Stimulated activated effector memory CD8-positive, alpha-beta T cell treated with anti-CD3 and anti-CD28 coated beads, Interleukin-12 subunit alpha, Interleukin-12 subunit beta, amount 100 ng/mL, for 72 hours (primary cell): ENCODE results near the gene POU2F2.

ENCODE experiments used
- ATAC-seq: fragments of 150-1000 bp; cut with Tn5 transposase; 2 replicates; pipeline ENCODE4 v1.10.0; 2021
- DNase-seq, 2 donors: peaks; one replicate each; pipeline ENCODE4 v3.0.0; 2021 to 2022; ENCODE audit warnings: low spot score in 2 of 2
- H3K27ac Mint-ChIP-seq: one replicate; pipeline ENCODE4 v1.8.0; 2022; ENCODE audit warnings: mild to moderate bottlenecking, mixed read lengths
- H3K36me3 Mint-ChIP-seq: one replicate; pipeline ENCODE4 v1.8.0; 2022; ENCODE audit warnings: mild to moderate bottlenecking, mixed read lengths
- H3K4me1 Mint-ChIP-seq: one replicate; pipeline ENCODE4 v1.8.0; 2022; ENCODE audit warnings: mixed read lengths
- H3K4me3 Mint-ChIP-seq: one replicate; pipeline ENCODE4 v1.8.0; 2022; ENCODE audit warnings: mild to moderate bottlenecking, mixed read lengths
- H3K9me3 Mint-ChIP-seq: one replicate; pipeline ENCODE4 v1.8.0; 2022; ENCODE audit warnings: mixed read lengths

POU2F2 gene

DNA sequence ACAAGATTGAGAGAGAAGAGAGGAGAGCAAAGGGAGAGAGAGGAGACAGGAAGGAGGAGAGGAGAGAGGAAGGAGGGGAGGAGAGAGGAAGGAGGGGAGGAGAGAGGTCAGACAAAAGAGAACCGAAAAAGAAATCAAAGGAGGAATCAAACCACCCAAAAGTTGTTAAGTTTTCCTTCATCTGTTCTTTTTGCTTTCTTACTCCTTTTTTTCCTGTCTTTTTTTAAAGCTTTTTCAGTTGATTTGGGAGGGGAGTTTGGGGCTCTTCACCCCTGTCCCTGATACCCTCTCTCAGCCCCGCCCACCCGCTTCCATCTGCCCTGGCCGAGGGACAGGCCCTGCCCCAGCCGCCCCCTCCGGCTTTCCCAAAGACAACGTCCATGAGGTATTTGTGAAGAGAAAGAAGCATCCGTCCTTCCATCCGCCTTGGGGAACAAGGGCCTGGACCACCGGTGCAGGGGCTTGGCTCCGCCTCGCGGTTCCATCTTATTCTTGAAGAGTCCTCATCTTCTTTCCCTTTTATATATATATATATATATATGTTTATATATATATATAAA is 43.0 kb downstream of the POU2F2 start:
- H3K36me3 Mint-ChIP-seq, result peaks cover 82% of the 10 kb centered on the region
- DNase-seq, result no peak
- H3K9me3 Mint-ChIP-seq, result no peaks in the 10 kb centered on the region
- H3K4me1 Mint-ChIP-seq, result peaks cover 52% of the 10 kb centered on the region
- H3K4me3 Mint-ChIP-seq, result no peak overlapping the region
- no peak for ATAC-seq
- peak overlapping the region; percentile 95 for H3K27ac Mint-ChIP-seq

DNA sequence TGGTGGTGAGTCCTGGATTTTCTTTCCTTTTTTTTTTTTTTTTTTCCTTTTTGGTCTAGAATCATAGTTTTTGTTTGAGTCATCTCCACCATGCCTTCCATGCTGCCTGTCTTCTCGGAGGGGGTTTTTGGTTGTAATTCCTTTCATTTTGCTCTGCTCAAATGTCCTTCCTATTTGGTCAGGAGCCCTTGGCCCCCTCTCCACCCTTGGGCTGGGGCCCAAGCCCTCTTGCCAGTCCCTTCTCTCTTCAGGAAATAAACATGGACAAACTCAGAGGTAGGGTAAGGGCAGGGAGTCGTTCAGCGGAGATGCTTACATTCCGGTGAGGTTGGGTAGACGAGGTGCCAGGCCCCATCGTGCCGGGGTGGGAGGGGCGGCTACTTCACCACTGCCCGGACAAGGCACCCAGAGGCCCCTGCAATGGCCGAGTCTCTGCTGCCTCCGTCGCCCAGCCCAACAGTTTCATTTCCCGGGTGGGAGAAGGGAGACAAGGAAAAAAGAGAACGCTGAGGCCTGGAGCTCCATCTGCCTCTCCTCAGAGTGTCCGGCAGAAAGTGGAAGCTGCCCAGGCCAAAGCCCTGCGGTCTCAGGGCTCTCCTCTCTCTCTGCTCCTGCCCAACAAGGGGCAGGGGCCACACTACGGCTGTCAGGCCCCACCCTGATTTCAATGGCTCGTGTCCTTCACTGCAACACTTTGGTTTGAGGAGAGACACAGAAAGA is 43.6 kb downstream of the POU2F2 start:
- no peak for DNase-seq
- no peak for ATAC-seq
- H3K27ac Mint-ChIP-seq, result peak overlapping the region; percentile 86
- H3K4me3 Mint-ChIP-seq, result peak overlapping the region; percentile 13
- H3K36me3 Mint-ChIP-seq, result peaks cover 81% of the 10 kb centered on the region
- H3K9me3 Mint-ChIP-seq, result no peaks in the 10 kb centered on the region
- H3K4me1 Mint-ChIP-seq, result peaks cover 48% of the 10 kb centered on the region

DNA sequence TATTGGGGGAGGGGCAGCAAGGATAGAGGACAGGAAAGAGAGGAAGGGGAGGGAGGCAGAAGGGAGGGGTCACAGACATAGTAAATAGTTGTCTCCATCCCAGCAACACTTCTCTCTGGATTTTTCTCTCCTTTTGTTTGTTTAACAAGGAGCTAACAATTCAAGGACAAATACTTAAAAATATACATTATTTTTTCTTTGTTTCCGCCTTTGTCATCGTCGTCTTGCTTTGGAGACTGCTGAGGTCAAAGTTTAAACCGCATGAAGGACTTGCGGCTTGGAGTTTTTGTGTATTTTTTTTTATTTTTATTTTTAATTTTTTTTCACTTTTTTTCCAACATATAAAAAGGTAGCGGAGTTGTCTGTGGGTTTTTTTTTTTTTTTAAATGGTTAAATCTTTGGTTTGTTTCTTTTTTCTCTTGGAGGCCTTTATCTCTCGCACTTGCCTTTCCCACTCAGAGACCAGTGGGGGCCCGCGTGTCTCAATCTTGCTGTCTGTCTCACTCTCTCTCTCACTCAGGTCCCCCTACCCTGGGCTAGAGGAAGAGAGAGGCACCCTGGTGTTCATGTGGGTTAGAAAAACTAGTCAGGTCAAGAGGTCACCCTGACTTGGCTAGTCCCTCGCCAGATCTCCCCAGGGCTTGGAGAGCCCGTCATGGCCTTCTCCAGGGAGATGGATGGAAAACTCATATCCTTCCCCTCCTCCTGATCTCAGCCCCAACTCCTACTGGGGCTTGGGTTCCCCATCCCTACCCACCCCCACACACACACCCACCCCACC is 45.3 kb downstream of the POU2F2 start:
- DNase-seq (no peak), ATAC-seq (no peak)
- Mint-ChIP-seq H3K36me3 (peaks cover 75% of the 10 kb centered on the region), H3K4me1 (peaks cover 40% of the 10 kb centered on the region), H3K9me3 (no peaks in the 10 kb centered on the region), H3K4me3 (no peak overlapping the region), H3K27ac (peak overlapping the region; percentile 86)

DNA sequence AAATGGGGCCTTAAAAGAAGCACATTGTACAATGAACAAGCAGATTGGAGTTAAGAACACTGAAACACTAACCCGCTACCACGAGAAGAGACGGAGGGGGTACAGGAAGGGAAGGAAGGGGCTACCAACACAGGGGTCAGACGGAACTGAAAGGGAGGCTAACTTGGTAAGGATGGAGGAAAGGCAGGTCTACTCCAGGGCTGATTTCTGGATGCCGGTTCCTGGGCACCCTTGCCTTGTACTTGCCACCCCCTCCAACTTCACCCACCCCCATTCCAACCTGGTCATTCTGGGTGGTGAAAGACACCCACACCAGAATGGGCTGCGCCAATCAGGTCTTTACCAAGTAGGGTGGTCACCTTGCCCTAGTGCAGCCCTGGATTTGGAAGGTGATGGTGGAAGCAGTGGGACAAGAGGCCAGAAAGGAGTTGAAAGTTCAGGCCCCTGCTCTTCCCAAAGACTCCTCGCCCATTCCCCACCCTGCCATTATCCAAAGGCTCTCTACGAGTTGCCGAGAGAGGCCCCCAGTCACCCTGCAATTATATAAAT is 46.0 kb downstream of the POU2F2 start:
- Mint-ChIP-seq H3K36me3 (peaks cover 75% of the 10 kb centered on the region), H3K27ac (peak overlapping the region; percentile 3), H3K4me1 (peaks cover 43% of the 10 kb centered on the region), H3K4me3 (no peak overlapping the region), H3K9me3 (no peaks in the 10 kb centered on the region)
- ATAC-seq (no peak), DNase-seq (no peak)

DNA sequence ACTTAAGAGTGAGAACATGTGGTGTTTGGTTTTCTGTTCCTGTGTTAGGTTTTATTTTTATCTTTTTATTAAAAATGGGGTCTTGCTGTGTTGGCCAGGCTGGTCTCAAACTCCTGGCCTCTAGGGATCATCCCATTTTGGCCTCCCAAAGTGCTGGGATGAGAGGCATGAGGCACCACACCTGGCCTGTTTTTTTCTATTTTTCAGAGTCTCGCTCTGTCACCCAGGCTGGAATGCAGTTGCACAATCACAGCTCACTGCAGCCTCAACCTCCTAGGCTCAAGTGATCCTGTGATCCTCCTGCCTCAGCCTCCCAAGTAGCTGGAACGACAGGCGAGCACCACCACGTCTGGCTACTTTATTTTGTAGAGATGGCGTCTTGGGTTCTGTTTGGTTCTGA is 48.7 kb downstream of the POU2F2 start:
- Mint-ChIP-seq H3K9me3 (no peaks in the 10 kb centered on the region), H3K27ac (no peak overlapping the region), H3K4me3 (no peak overlapping the region), H3K4me1 (peaks cover 27% of the 10 kb centered on the region), H3K36me3 (peaks cover 76% of the 10 kb centered on the region)
- ATAC-seq, result no peak
- DNase-seq, result no peak

DNA sequence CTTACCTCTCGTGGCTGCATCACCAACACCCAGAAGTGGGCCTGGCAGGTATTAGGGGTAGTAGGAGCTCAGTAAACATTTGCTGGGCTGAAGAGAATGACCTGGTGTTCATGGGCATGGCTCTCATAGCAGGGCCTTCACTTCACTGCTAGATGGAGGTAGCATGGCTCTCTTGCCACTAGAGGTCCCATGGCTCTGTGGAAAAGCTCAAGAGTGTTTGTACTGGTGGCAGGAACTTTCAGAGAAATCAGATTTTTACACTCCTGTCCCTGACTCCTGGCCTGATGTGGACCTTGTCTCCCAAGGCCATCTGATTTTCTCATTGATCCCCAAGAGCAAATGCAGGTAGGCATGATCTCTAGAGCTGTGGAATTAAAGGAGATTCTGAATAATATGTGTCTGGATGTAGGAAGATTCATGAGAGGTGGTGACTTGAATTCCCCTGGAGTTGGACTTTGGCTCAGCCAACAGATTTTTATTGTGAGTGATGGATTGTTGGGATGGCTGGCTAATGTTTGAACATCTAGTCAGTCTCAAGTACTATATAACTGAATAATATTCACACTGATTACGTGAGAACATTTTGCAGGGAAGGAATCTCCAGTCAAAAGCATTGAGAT is 50.6 kb downstream of the POU2F2 start:
- DNase-seq (no peak), ATAC-seq (no peak)
- Mint-ChIP-seq H3K36me3 (peaks cover 80% of the 10 kb centered on the region), H3K4me1 (peaks cover 36% of the 10 kb centered on the region), H3K27ac (peak overlapping the region; percentile 68), H3K4me3 (no peak overlapping the region), H3K9me3 (no peaks in the 10 kb centered on the region)

DNA sequence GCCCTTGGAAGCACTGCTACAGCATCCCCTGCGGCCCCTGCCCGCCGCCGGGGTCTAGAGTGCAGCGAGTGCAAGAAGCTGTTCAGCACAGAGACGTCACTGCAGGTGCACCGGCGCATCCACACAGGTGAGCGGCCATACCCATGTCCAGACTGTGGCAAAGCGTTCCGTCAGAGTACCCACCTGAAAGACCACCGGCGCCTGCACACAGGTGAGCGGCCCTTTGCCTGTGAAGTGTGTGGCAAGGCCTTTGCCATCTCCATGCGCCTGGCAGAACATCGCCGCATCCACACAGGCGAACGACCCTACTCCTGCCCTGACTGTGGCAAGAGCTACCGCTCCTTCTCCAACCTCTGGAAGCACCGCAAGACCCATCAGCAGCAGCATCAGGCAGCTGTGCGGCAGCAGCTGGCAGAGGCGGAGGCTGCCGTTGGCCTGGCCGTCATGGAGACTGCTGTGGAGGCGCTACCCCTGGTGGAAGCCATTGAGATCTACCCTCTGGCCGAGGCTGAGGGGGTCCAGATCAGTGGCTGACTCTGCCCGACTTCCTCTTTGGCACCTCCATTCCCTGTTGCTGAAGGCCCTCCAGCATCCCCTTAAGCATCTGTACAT is 51.4 kb downstream of the POU2F2 start:
- Mint-ChIP-seq H3K4me1 (peaks cover 45% of the 10 kb centered on the region), H3K4me3 (no peak overlapping the region), H3K9me3 (no peaks in the 10 kb centered on the region), H3K27ac (peak overlapping the region; percentile 68), H3K36me3 (peaks cover 84% of the 10 kb centered on the region)
- ATAC-seq (no peak), DNase-seq (no peak)

DNA sequence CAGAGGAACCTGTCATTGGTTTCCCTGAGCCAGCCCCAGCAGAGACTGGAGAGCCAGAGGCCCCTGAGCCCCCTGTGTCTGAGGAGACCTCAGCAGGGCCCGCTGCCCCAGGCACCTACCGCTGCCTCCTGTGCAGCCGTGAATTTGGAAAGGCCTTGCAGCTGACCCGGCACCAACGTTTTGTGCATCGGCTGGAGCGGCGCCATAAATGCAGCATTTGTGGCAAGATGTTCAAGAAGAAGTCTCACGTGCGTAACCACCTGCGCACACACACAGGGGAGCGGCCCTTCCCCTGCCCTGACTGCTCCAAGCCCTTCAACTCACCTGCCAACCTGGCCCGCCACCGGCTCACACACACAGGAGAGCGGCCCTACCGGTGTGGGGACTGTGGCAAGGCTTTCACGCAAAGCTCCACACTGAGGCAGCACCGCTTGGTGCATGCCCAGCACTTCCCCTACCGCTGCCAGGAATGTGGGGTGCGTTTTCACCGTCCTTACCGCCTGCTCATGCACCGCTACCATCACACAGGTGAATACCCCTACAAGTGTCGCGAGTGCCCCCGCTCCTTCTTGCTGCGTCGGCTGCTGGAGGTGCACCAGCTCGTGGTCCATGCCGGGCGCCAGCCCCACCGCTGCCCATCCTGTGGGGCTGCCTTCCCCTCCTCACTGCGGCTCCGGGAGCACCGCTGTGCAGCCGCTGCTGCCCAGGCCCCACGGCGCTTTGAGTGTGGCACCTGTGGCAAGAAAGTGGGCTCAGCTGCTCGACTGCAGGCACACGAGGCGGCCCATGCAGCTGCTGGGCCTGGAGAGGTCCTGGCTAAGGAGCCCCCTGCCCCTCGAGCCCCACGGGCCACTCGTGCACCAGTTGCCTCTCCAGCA is 52.1 kb downstream of the POU2F2 start:
- Mint-ChIP-seq H3K36me3 (peaks cover 84% of the 10 kb centered on the region), H3K27ac (peak overlapping the region; percentile 72), H3K4me1 (peaks cover 52% of the 10 kb centered on the region), H3K9me3 (no peaks in the 10 kb centered on the region), H3K4me3 (no peak overlapping the region)
- ATAC-seq, result no peak
- no peak for DNase-seq

DNA sequence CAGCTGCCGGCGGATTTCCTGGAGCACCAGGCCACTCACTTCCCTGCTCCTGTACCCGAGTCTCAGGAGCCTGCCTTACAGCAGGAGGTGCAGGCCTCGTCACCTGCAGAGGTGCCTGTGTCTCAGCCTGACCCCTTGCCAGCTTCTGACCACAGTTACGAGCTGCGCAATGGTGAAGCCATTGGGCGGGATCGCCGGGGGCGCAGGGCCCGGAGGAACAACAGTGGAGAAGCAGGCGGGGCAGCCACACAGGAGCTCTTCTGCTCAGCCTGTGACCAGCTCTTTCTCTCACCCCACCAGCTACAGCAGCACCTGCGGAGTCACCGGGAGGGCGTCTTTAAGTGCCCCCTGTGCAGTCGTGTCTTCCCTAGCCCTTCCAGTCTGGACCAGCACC is 53.0 kb downstream of the POU2F2 start:
- peaks cover 54% of the 10 kb centered on the region for H3K4me1 Mint-ChIP-seq
- no peak for ATAC-seq
- peak overlapping the region; percentile 72 for H3K27ac Mint-ChIP-seq
- no peak overlapping the region for H3K4me3 Mint-ChIP-seq
- DNase-seq, result no peak
- H3K36me3 Mint-ChIP-seq, result peaks cover 80% of the 10 kb centered on the region
- H3K9me3 Mint-ChIP-seq, result no peaks in the 10 kb centered on the region

DNA sequence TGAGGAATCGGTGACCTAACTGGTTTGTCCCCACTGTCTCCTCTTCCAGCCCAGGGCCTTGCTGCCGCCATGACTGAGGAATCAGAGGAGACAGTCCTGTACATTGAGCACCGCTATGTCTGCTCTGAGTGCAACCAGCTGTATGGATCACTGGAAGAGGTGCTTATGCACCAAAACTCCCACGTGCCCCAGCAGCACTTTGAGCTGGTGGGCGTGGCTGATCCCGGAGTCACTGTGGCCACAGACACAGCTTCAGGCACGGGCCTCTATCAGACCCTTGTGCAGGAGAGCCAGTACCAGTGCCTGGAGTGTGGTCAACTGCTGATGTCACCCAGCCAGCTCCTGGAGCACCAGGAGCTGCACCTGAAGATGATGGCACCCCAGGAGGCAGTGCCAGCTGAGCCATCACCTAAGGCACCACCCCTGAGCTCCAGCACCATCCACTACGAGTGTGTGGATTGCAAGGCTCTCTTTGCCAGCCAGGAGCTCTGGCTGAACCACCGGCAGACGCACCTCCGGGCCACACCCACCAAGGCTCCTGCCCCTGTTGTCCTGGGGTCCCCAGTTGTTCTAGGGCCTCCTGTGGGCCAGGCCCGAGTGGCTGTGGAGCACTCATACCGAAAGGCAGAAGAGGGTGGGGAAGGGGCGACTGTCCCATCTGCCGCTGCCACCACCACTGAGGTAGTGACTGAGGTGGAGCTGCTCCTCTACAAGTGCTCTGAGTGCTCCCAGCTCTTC is 53.5 kb downstream of the POU2F2 start:
- peaks cover 54% of the 10 kb centered on the region for H3K4me1 Mint-ChIP-seq
- DNase-seq, result no peak
- no peak for ATAC-seq
- H3K4me3 Mint-ChIP-seq, result peak overlapping the region; percentile 100
- H3K27ac Mint-ChIP-seq, result peak overlapping the region; percentile 100
- no peaks in the 10 kb centered on the region for H3K9me3 Mint-ChIP-seq
- H3K36me3 Mint-ChIP-seq, result peaks cover 75% of the 10 kb centered on the region

DNA sequence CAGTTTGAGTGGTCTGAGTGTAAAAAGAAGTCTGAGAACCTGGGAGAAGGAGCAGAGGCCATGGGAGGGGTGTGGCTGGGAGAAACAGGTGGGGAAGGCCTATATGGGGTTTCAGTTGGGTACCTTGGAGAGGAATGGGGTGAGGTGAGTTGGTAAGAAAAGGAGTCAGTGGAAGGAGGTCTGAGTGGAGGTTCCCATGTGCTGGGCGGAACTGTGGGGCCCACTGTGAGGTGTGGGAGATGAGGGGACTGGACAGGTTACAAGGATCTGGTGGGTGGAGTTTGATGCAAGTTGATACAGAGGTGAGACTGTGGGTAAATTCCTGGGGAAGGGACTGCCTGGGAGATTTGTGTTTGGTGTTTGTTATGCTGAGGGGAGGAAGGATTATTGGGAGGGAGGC is 54.2 kb downstream of the POU2F2 start:
- H3K4me3 Mint-ChIP-seq, result peak overlapping the region; percentile 100
- H3K9me3 Mint-ChIP-seq, result no peaks in the 10 kb centered on the region
- ATAC-seq (no peak), DNase-seq (no peak)
- peaks cover 54% of the 10 kb centered on the region for H3K4me1 Mint-ChIP-seq
- H3K27ac Mint-ChIP-seq, result peak overlapping the region; percentile 100
- H3K36me3 Mint-ChIP-seq, result peaks cover 71% of the 10 kb centered on the region

DNA sequence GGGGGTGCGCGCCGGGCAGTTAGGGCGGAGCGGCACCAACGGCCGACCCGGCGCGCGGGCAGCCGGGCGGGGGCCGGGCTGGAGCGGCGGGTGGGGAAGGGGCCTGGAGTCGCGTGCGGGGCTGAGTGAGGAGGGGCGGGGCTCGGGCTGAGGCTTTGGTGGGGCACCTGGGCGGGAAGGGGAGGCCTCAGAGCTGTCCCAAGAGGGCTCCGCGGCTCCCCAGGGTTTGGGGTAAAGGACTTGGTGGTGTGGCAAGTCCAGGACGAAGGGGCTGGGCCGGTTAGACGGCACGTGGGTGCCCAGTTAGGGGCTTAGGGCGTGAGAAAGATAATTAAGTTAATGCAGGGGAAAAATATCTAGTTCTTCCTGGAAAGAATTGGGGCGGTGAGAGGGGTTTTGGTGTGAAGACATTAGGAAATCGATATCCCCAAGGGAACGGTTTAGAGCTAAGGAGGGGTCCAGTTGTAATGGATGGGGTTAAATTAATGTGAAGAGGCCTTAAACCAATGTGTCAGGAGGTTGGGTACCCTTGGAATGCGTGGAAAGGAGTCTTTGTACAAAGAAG is 55.8 kb downstream of the POU2F2 start:
- Mint-ChIP-seq H3K27ac (peak overlapping the region; percentile 100), H3K4me1 (peaks cover 49% of the 10 kb centered on the region), H3K9me3 (no peaks in the 10 kb centered on the region), H3K4me3 (peak overlapping the region; percentile 100), H3K36me3 (peaks cover 59% of the 10 kb centered on the region)
- no peak for DNase-seq
- no peak for ATAC-seq

DNA sequence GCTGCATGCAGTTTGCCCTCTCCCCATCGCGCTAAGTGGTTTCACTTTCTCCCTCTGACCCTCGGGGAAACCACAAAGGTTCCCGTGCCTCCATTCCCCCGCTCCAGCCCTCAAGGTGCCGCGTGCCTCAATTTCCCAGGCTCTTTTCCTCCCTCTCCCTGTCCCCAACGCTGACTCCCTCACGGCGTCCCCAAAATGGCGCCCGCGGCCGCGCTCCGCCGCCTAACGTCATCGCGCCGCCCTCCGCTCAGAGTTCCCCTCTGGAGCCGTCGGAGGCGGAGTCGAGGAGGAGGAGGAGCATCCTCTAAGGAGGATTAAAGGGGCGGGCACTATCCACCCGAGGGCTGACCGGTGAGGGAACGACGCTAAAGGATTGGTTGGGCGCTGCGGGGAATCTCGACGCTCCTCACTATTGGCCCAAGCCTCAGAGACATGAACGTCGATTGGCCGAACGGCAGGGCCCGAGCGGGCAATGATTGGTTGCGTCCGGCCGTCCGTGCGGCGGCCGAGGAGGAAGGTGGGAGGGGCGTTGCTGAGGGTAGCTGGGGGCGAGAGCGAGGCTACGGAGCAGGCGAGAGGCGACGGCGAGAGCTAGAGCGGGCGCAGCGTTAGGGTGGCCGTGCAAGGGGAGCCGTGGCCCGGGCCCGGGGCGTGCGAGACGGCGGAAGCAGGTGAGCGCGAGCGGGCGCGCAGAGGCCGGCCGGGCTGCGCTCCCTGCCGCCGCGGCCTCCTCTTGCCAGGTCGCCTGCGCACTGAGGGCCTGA is 56.4 kb downstream of the POU2F2 start, which contains the start of gene ZNF574:
Gene ZNF574 (plus strand): TSS at position 551 of the 764 bp plus-strand sequence. CDS start 2,441 bp downstream, outside the sequence.
- Mint-ChIP-seq H3K4me1 (peaks cover 45% of the 10 kb centered on the region), H3K9me3 (no peaks in the 10 kb centered on the region), H3K36me3 (peaks cover 52% of the 10 kb centered on the region), H3K4me3 (peak within 1 kb of the TSS; percentile 100), H3K27ac (peak within 1 kb of the TSS; percentile 100)
- peak; percentile 98 for ATAC-seq
- DNase-seq, result peak; percentile 90 to 97
